GM12892 (cell line): Measurements from ENCODE around the gene CIAO2A.

Experiments
- POLR2A ChIP-seq: IDR thresholded peaks from 2 replicates; pipeline ENCODE4 v1.6.1; 2011; ENCODE audit warnings: low read depth, low read length, control low read depth
- POLR2AphosphoS5 ChIP-seq: IDR thresholded peaks from 2 replicates; pipeline ENCODE4 v1.6.1; 2011; ENCODE audit warnings: low read depth, low read length, control low read depth

DNA sequence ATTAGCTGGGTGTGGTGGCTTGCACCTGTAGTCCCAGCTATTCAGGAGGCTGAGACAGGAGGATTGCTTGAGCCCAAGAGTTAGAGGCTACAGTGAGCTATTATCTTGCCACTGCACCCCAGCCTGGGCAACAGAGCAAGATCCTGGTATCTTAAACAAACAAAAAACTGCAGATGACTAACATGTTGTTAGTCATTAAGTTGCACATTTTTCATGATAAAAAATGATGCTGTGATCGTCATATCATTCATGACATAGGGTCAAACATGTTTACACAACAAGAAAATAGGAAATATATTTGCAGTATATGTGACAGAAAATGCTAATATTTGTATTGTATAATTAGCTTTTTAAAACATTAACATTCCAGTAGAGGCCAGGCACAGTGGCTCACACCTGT is 27.2 kb downstream of the CIAO2A start:
- TF ChIP-seq POLR2AphosphoS5: no peak
- TF ChIP-seq POLR2A: no peak
